NCI-H2107 treated with DMSO at 0.1 percent for 48 hours (cell line): ENCODE measurements around the gene TNRC6A.
A peak's percentile ranks its signal among the peaks of the same experiment; 100 is the strongest.
"Not testable (repeated sequence)": the region's sequence is repeated elsewhere in the genome, so short reads cannot be mapped to it uniquely, and the experiment has no call there.

Experiments
- DNase-seq: peaks from one replicate; lab custom pipeline; 2025; ENCODE audit not compliant: unreplicated experiment; lab: John Stamatoyannopoulos, UW

The TNRC6A gene

DNA sequence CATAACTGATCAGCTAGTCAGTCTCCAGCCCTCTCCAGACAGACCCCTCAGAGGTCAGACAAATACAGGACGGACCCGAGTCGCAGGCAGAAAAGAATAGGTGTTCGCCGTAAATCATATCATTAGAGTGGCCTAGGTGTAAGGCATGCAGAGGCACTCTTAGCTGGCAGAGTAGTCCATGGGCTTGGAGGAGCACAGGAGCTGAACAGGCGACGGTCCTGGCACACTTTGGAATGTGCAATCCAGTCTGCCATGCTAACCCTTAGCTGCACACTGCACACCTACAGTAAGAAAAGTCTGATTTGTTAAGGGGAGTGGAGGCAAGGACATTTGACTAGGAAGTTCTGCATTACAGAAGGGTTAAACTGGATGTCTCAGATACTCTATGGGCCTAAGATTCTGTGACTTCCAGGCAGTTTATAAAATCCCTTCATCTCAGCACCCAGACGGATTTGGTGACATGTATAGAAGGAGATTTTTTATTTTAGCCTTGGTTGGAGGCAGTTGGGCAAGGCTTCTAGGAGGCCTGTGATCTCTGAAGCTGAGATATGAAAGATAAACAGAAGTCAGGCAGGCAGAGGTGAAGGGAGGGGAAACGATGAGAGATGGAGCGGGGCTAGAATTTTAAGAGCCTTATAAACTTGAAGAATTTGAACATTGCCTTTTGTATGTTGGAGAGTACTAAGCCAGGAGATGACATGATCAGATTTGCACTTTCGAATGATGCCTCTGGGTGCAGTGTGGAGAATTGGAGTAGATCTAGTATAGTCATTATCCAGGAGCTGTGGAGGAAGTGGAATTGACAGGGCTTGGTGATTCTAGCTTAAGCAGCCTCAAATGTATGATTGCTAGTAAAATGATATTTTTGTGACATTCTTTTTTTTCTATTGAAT, 81.7 kb downstream of the TNRC6A start:
- DNase-seq: no peak

DNA sequence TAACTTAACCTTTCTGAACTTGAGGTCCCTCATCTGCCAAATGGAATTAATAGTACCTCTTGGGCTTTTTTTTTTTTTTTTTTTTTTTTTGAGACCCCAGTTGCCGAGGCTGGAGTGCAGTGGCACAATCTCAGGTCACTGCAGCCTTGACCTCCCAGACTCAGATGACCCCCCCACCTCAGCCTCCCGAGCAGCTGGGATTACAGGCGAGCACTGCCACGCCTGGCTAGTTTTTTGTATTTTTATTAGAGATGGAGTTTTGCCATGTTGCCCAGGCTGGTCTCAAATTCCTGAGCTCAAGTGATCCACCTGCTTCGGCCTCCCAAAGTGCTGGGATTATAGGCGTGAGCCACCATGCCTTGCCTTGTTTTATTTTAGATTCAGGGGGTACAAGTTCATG, 83.4 kb downstream of the TNRC6A start:
- DNase-seq: not testable (repeated sequence)

DNA sequence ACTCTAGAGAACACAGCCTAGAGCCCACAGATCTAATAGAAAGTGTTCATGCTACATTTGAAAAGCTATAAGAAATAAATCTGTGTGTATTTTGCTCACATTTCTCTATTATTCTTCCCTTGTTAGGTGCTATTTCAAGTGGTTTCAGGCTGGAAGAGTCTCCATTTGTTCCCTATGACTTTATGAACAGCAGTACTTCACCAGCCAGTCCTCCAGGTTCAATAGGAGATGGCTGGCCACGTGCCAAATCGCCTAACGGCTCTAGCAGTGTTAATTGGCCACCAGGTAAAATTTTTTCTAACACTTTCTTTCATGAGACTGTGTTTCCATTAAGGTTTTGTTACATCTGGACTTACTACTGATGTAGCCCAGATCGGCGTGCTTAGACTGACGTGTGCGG, 85.6 kb downstream of the TNRC6A start:
- peak; percentile 11 for DNase-seq

DNA sequence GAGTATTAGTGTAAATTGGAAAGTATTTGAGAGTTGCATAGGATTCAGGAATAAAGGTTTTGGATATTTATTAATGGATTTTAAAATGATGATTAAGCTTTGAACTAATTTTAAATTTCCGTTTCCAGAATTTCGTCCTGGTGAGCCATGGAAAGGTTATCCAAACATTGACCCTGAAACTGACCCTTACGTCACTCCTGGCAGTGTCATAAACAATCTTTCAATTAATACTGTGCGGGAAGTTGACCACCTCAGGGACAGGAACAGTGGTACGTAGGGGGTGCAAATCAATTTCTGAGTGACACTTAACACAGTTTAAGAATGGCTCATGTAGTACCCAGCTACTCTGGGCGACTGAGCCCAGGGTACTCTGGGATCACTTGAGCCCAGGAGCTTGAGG, 87.2 kb downstream of the TNRC6A start:
- no peak for DNase-seq

DNA sequence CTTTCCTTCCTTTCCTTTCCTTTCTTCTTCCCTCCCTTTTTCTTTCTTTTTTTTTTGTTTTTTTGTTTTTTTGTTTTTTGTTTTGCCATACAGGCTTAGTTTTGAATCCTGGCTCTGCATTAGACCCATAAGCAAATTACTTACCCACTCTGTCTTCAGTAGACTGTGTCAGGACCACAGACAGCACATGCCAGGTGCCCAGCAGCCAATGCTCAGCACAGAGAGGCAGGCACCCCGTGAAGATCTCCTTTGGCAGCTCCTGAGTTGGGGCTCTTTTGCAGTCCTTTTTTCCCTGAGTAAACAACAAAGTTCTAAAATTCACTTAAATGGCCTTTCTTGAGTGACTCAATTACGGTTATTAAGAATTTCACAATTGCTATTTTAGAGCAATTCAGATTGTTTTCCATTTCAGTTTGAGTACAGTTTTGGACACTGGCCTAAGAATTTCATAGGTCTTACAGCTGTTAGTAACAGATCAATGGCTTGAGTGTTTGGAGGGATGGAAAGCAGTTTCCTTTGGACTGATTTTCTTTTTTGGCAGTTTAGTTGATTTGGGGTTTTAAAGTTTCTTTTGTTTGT, 90.1 kb downstream of the TNRC6A start:
- no peak for DNase-seq

DNA sequence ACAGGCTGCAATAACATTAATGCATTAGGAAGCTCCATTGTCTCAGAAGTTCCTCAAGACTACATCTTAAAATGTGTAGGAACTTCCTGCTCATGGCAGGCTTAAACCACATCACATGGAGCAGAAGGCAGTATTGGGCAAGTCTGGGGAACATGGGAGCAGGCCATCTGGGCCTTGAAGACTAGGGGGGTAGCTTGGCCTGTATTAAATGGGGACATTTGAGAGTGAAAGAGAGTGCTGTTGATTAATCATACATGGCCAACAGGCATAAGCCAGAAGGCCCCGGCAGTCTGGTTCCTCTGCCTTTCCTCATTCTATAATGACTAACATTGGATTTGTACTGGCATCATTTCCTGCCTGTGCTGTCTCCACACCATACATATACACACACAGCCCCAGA, 91.1 kb downstream of the TNRC6A start:
- DNase-seq: no peak

DNA sequence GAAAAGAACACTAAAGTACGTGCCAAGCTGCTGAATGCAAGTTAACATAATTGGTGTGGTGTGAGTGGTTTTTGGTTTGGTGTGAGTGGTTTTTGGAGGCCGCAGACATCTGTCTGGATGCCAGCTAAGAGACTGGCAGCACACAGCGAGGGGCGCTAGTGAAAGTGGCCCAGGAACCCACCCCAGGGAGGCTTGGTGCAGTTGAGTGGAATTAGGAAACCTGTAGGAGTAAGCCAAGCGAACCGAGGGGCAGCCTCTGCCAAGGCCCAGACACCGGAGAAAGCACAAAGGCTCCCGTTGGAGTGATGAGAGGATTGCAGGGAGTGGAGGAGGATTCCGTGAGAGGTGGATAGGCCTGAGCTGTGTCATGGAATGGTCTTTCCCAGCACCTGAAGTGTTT, 91.7 kb downstream of the TNRC6A start:
- no peak for DNase-seq

DNA sequence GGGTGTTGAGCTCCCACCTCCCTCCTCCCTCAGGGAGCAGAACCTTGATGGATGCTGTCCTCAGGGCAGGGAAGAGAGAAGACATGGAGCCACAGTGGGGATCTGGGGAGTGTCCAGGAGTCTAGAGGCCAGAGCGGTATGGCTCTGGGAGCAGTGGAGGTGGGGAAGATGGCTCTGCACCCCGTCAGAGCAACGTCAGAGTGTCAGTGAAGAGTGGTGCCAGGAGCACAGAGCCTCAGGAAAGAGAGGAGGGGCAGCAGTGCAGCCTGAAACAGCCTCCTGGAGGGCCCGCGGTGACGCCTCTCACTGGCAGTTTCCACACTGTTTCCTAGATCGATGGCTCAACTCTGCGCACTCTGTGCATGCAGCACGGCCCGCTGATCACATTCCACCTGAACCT, 93.1 kb downstream of the TNRC6A start:
- DNase-seq: no peak

DNA sequence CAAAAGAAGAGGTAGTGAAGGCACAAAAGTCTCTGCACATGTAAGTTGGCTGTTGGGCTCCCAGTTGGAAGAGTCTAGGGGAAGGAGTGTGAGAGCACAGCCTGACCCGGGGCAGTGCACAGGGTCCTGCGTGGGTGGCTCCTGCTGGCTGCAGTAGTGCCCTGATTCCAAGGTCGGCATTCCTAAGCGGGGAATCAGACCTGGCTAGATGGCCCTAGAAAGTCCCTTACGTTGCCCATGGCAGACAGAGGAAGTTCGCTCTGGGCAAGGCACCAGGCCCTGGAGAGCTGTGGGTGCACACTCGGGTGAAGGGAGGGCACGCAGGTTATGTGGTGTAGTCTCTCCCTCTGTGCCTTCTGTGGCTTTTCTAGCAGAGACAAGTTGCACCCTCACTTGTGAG, 93.5 kb downstream of the TNRC6A start:
- DNase-seq: no peak

DNA sequence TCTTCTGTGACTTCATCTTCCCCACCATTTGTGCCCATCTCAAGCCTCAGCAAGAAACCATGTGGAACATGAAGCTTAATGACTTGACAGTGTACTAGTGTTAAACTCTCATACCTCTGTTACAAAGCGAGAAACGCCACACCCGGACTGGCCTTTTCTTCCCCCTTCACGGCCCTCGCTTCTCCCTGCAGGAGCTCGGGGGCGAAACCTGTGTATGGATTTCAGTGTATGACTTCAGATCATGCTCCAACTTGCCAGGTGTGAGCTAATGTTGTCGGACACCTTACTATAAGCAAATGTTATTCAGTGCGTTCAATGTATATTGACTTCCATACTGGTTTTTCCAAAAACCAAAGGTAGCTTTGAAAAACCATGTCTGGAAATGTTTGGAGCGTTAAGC, 96.2 kb downstream of the TNRC6A start:
- DNase-seq: no peak

DNA sequence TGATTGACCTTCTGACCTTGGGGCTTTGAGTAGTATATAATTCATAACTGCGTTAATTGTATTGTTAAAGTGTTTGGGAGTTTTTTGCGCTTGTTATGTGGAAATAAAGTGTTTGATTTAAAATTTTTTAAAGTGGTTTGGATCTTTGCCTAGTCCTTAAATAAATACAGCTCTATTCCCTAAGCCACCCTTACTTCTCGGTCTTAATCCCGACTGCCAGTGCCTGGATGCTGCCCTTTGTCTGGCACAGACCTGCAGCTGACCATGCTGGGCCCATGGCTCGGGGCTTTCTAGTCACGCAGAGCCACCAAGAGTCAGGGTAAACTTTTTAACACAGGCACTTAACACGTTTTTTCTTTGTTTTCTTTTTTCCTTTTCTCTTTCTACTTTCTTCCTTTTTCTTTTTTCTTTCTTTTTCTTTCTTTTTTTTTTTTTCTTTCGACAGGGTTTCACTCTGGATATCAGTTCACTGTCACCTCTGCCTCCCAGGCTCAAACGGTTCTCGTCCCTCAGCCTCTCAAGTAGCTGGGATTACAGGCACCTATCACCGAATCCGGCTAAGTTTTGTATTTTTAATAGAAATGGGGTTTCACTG, 96.7 kb downstream of the TNRC6A start:
- DNase-seq: no peak

DNA sequence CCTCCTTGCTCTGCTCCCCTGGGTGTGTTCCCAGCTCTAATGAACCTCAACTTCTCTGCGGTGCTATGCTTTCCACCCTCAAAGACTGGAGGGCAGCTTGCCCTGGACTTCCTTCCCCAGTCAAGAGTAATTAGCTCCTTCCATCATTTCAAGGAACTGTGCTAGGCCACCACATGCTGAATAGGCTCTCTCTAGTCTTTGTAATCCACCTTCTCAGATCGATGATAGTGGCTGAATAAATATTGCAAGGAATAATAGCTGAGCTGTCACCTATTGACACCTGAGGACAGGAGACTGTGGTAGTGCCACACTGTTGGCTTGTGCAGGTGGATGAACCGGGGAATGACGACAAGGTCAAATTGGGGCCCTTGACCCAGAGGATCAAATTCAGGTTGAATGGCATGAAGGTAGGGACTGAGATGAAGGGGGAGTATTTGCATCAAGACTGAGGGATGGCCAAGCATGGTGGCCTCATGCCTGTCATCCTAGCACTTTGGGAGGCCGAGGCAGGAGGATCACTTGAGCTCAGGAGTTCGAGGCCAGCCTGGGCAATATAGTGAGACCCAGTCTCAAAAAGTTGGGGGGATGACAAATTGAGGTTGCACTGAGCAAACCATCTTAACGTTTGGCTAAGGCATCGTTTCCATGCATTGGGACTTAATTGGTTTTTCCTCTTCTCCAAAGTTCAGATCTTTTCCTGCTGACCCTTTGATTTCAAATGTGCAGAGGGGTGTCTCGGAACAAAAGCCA, 97.5 kb downstream of the TNRC6A start:
- DNase-seq: no peak

DNA sequence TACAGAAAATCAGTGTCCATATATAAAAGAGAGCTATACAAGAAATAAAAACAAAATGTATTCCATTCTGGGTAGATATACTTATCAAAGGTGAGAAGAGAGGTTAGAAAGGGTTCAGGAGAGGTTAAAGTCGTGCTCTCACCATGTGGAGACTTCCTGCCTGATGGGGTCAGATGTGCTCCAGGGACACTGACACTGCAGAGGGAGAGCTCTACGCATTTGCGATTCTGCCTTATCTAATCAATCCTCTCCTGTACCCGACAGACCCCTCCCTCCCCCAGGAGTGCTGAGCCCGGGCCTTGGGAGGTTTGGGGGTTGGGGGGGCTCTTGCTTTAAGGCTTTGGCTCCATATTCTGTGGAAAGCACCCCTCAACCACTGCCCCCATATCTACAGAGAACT, 99.7 kb downstream of the TNRC6A start:
- no peak for DNase-seq

DNA sequence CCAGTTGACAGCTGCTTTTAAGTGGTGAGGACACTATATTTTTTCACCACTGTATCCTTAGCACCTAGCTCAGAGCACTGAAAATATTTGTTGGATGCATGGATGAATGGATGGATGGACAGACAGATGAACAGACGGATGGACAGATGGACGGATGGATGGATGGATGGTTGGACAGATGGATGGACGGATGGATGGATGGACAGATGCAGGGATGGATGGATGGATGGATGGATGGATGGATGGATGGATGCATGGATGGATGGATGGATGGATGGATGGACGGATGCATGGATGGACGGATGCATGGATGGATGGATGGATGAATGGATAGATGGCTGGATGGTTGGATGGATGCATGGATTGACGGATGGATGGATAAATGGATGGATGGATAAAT, 103.9 kb downstream of the TNRC6A start:
- no peak for DNase-seq

DNA sequence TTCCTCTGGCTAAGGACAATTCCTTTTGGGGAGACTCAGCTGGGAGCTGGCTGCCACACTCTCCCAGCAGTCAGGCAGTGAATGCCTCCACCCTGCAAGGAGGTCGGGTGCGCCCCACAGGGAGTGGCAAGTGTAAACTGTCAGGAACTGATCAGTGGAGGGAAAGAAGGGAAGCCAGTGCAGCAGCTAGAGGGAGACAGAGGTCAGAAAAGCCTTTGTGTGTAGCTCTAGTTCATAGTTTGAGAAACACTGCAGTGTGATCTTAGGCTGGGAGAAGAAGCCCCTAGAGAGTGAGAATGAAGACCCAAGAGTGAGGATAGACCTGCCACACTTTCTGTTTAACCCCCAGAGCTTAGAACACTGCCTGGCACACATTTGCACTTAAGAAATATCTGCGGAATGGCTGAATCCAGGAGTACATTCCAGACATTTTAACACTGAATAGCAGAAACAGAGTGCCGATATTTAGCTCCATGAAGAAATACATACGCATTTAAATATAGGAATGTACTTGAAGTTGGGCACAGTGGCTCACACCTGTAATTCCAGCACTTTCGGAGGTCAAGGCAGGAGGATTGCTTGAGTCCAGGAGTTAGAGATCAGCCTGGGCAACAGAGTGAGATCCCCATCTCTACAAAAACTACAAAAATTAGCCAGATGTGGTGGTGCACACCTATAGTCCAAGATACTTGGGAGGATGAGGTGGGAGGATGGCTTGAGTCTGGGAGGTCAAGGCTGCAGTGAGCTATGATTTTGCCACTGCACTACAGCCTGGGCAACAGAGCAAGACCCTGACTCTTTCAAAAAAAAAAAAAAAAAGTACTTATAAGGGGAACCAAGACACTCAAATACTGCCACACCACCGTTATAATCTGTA, 105.2 kb downstream of the TNRC6A start:
- no peak for DNase-seq

DNA sequence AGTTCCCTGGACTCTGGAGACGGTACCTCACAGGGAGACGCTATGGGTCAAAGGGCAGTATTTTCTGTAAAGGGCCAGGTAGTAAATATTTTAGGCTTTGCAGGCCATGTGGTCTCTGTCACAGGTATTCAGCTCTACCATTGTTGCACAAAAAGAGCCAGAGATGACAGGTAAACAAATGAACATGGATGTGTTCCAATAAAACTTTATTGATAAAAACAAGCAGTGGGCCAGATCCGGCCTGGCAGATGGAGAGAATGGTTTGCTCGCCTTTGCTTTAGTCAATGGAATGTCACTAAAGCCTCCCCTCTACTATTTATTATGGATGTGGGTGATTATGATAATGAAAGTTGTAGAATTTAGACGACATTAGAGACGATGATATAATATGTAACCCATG, 107.4 kb downstream of the TNRC6A start:
- DNase-seq: no peak

DNA sequence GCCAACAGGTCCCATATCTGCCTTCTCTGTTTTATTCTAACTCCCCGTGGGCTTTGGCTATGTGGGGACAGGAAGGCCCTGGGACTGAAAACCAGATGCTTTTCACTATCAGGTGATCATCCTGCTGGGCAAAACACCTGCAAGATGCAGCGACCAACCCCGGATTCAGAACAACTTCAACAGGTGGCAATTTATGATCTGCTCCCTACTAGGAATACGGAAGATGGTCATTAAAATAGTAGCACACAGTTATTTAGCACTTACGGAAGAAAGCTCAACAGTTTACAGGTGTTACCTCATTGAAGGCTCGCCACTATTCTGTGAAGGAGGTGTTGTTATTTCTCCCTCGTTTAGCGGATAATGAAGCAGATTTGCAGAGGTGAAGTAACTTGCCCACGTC, 108.5 kb downstream of the TNRC6A start:
- peak; percentile 40 for DNase-seq

DNA sequence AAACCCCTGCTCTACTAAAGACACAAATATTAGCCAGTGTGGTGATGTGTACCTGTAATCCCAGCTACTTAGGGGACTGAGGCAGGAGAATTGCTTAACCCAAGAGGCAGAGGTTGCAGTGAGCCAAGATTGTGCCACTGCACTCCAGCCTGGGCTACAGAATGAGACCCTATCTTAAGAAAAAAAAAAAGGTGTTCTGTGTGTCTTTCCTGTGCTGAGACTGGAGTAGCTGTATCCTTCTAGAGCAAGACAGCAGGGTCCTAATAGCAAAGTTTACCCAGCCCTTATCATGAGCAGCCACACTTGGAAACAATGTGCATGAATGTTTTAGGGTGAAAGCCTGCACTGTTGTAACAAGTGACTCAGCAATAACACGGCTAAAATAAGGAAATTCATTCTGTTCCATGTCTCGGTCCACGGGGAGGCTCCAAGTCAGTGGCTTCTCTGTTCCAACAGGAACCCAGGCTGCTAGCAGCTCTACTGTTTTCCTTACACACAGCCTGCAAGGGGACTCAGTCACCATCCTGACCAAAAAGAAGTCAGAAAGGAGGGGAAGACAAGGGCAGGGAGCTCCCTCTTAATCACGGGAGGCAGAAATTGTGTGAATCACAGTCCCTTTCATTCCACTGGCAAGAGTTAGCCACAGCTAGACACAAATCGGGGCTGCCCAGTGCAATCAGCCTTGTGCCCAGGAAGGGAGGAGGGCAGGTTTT, 109.3 kb downstream of the TNRC6A start:
- DNase-seq: no peak

DNA sequence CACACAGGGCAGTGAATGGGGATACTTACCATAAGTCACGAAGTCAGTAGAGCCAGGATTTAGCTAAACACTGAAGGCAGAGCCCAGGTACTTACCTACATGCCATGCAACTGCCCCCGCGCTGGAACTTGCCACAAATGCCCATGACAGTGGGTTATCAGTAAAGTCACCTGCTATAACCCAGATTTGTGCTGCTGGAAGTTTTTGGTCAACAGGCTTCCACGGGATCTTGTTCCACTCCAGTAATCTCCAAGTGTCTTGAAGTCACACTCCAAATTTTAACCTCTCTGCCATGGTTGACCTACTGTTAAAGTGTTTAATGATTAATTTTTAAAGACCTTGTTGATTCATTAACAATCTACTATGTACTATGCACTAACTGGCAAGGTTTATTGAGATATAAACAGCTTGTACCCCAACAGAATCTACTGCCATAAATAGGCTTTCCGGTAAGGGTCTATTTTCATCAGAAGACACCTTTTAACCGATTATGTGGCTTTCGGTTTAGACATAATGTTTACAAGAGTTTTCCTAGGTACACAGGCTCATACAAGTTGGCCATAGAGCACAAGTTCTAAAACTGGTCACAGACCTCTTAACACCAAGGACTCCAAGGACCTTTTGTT, 110.0 kb downstream of the TNRC6A start:
- DNase-seq: no peak

DNA sequence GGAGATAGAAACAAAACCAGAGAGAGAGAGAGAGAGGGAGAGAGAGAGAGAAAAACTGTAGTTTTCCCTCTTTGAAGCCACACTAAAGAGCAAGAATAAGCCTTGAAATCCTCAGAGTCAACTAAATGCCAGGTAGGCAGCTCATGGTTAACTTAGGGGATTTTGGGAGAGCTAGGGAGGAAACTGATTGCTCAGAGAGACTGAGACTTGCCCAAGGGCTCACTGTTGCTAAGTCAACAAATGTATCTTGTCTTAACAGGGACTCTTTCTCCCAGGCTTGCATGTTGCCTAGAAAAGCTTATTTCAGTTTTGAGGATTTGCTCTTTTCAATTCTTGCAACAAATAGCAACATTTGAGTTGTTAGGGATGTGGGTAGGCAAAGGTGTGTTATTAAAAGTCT, 111.8 kb downstream of the TNRC6A start:
- DNase-seq: no peak
